Upper lobe of left lung (tissue), 4 donors: ENCODE measurements around the gene NKAIN4.

ENCODE experiments used
- CTCF ChIP-seq, 6 experiments: fragments of 450-650 bp in 4 of 6; fragments of 200-600 bp in 2 of 6; sonication (generic) in 2 of 6; IDR thresholded peaks; one replicate each; pipeline ENCODE4 v1.5.1; 2016 to 2019; ENCODE audit warnings: antibody characterized with exemption in 6 of 6
- POLR2A ChIP-seq, 4 donors: fragments of 450-650 bp; IDR thresholded peaks; one replicate each; pipeline ENCODE4 v1.5.1; 2016 to 2017; ENCODE audit warnings: antibody characterized with exemption in 4 of 4, mild to moderate bottlenecking in 2 of 4
- POLR2AphosphoS5 ChIP-seq, 2 donors: sonication (generic); formaldehyde crosslinking; IDR thresholded peaks; one replicate each; pipeline ENCODE4 v1.5.1; 2017; ENCODE audit warnings: antibody characterized with exemption in 2 of 2

- no peak for TF ChIP-seq CTCF (IDR thresholded peaks at IDR 0.05)
- TF ChIP-seq POLR2A (IDR thresholded peaks at IDR 0.05): no peak
- no peak for TF ChIP-seq POLR2AphosphoS5 (IDR thresholded peaks at IDR 0.05)
Observed at GRCh38 chr20:63288581-63289251, 34.5 kb upstream of the NKAIN4 start.
